H1 (cell line): ENCODE measurements around the gene UBE2D2. TPM values are rescaled to one million over a fixed set of nuclear protein-coding genes. Genes with fewer than 3 reads are reported as not detected.

Source experiments
- CTCF ChIA-PET: fragments of 300-600 bp; sonication (Branson Sonifier 250); formaldehyde crosslinking; loops from one replicate; lab custom pipeline; 2021; ENCODE audit not compliant: partially characterized antibody; lab: Charles Lee
- POLR2A ChIA-PET: fragments of 300-600 bp; sonication (Branson Sonifier 250); formaldehyde crosslinking; loops from one replicate; lab custom pipeline; 2021; ENCODE audit warnings: inconsistent platforms; ENCODE audit not compliant: partially characterized antibody; lab: Charles Lee
- DNase-seq, 2 experiments: peaks; one replicate each; pipeline versions ENCODE4 v3.0.0 to v3.0.0-alpha.2; 2010 to 2022; ENCODE audit warnings: low spot score in 2 of 2, low read depth in 1 of 2, mixed read lengths in 1 of 2
- FAIRE-seq: peaks from 2 replicates; lab custom pipeline; 2011; peaks lifted over from hg19 to GRCh38; lab: Jason Lieb, UNC
- H2AFZ ChIP-seq: 2 replicates; pipeline ENCODE4 v1.8.1; 2012; ENCODE audit warnings: low read length, inconsistent platforms
- H2AK5ac ChIP-seq: 2 replicates; pipeline ENCODE4 v1.6.1; 2013; ENCODE audit warnings: low read depth, low read length
- H2BK120ac ChIP-seq: replicated peaks from 2 replicates; pipeline ENCODE3; 2013; ENCODE audit warnings: low read depth, low read length, inconsistent platforms
- H2BK12ac ChIP-seq: 2 replicates; pipeline ENCODE4 v1.6.1; 2013; ENCODE audit warnings: low read depth, low read length
- H2BK15ac ChIP-seq: 2 replicates; pipeline ENCODE4 v1.6.1; 2013; ENCODE audit warnings: low read length
- H2BK20ac ChIP-seq: 2 replicates; pipeline ENCODE4 v1.6.1; 2013; ENCODE audit warnings: low read length
- H2BK5ac ChIP-seq: 2 replicates; pipeline ENCODE4 v1.6.1; 2013; ENCODE audit warnings: low read depth, low read length
- H3K14ac ChIP-seq: 2 replicates; pipeline ENCODE4 v1.6.1; 2013; ENCODE audit warnings: inconsistent platforms; ENCODE audit not compliant: insufficient read length
- H3K18ac ChIP-seq: 2 replicates; pipeline ENCODE4 v1.6.1; 2013; ENCODE audit warnings: low read length; ENCODE audit errors: extremely low read depth
- H3K23ac ChIP-seq: 2 replicates; pipeline ENCODE4 v1.6.1; 2013; ENCODE audit warnings: inconsistent platforms; ENCODE audit not compliant: insufficient read length
- H3K23me2 ChIP-seq: 2 replicates; pipeline ENCODE4 v1.6.1; 2013; ENCODE audit warnings: low read depth, low read length
- H3K27ac ChIP-seq: 2 replicates; pipeline ENCODE4 v1.6.1; 2011; ENCODE audit warnings: low read depth, low read length, inconsistent platforms
- H3K27me3 ChIP-seq, 4 experiments: replicated peaks in 1 of 4; 1 replicate in 1 of 4; 2 replicates in 3 of 4; pipeline versions ENCODE4 v1.6.1 to v1.8.1; 2011 to 2013; ENCODE audit warnings: low read length in 3 of 4, mild to moderate bottlenecking in 3 of 4, inconsistent platforms in 2 of 4, mixed read lengths in 2 of 4, moderate library complexity in 1 of 4; ENCODE audit not compliant: control insufficient read depth in 3 of 4, insufficient read depth in 3 of 4; ENCODE audit errors: extremely low read depth in 1 of 4
- H3K36me3 ChIP-seq, 4 experiments: 2 replicates each; pipeline versions ENCODE4 v1.6.1 to v1.8.1; 2011 to 2013; ENCODE audit warnings: mild to moderate bottlenecking in 4 of 4, low read length in 3 of 4, moderate library complexity in 2 of 4, control low read depth in 1 of 4, inconsistent platforms in 1 of 4; ENCODE audit not compliant: insufficient read depth in 4 of 4, control insufficient read depth in 2 of 4
- H3K4ac ChIP-seq: replicated peaks from 2 replicates; pipeline ENCODE3; 2013; ENCODE audit warnings: low read length, low read depth, mixed read lengths, inconsistent platforms; ENCODE audit not compliant: insufficient read length
- H3K4me1 ChIP-seq, 4 experiments: replicated peaks in 1 of 4; 1 replicate in 1 of 4; 2 replicates in 3 of 4; pipeline versions ENCODE4 v1.6.1 to v1.8.1; 2011 to 2013; ENCODE audit warnings: low read length in 3 of 4, inconsistent platforms in 2 of 4, mixed read lengths in 1 of 4; ENCODE audit not compliant: insufficient read depth in 4 of 4, control insufficient read depth in 3 of 4
- H3K4me2 ChIP-seq, 2 experiments: 2 replicates each; pipeline versions ENCODE4 v1.6.1 to v1.8.1; 2011 to 2013; ENCODE audit warnings: low read depth in 2 of 2, low read length in 2 of 2, control low read depth in 1 of 2, inconsistent platforms in 1 of 2, mild to moderate bottlenecking in 1 of 2; ENCODE audit not compliant: insufficient read depth in 1 of 2
- H3K4me3 ChIP-seq, 4 experiments: fragments of 200-600, 300-600 bp in 1 of 4; sonication (generic), shearing (Covaris generic), sonication (Bioruptor Twin) in 1 of 4; 2 replicates each; pipeline versions ENCODE4 v1.5.1 to v1.8.1; 2011 to 2016; ENCODE audit warnings: low read length in 4 of 4, low read depth in 3 of 4, control low read depth in 2 of 4, inconsistent platforms in 2 of 4, mild to moderate bottlenecking in 2 of 4, mixed read lengths in 1 of 4, moderate library complexity in 1 of 4; ENCODE audit not compliant: insufficient read depth in 2 of 4; ENCODE audit errors: extremely low read depth in 1 of 4
- H3K56ac ChIP-seq: replicated peaks from 2 replicates; pipeline ENCODE3; 2013; ENCODE audit warnings: low read depth, mild to moderate bottlenecking, mixed read lengths, low read length, inconsistent platforms; ENCODE audit not compliant: insufficient read length
- H3K79me1 ChIP-seq: 2 replicates; pipeline ENCODE4 v1.6.1; 2013; ENCODE audit warnings: low read depth, low read length, control low read depth
- H3K79me2 ChIP-seq, 2 experiments: 2 replicates each; pipeline versions ENCODE4 v1.6.1 to v1.8.1; 2012 to 2013; ENCODE audit warnings: low read length in 2 of 2, mild to moderate bottlenecking in 2 of 2, inconsistent platforms in 1 of 2; ENCODE audit not compliant: insufficient read depth in 2 of 2, control insufficient read depth in 1 of 2
- H3K9ac ChIP-seq, 4 experiments: replicated peaks in 1 of 4; 1 replicate in 1 of 4; 2 replicates in 3 of 4; pipeline versions ENCODE4 v1.6.1 to v1.8.1; 2011 to 2013; ENCODE audit warnings: low read depth in 3 of 4, low read length in 3 of 4, control low read depth in 2 of 4, mild to moderate bottlenecking in 2 of 4, moderate library complexity in 2 of 4, inconsistent platforms in 1 of 4; ENCODE audit errors: extremely low read depth in 1 of 4
- H3K9me3 ChIP-seq, 2 experiments: 2 replicates each; pipeline versions ENCODE4 v1.6.1 to v1.8.1; 2012 to 2013; ENCODE audit warnings: mild to moderate bottlenecking in 2 of 2, moderate library complexity in 2 of 2, control low read depth in 1 of 2, inconsistent platforms in 1 of 2, low read depth in 1 of 2, low read length in 1 of 2, mixed read lengths in 1 of 2; ENCODE audit not compliant: insufficient read depth in 2 of 2
- H4K20me1 ChIP-seq, 2 experiments: replicated peaks in 1 of 2; 2 replicates each; pipeline versions ENCODE3 to v1.8.1; 2011 to 2013; ENCODE audit warnings: inconsistent platforms in 2 of 2, low read length in 2 of 2, mild to moderate bottlenecking in 1 of 2; ENCODE audit not compliant: insufficient read depth in 2 of 2, control insufficient read depth in 1 of 2
- H4K5ac ChIP-seq: 2 replicates; pipeline ENCODE4 v1.6.1; 2013; ENCODE audit warnings: low read length, low read depth, mixed read lengths, inconsistent platforms; ENCODE audit not compliant: insufficient read length
- H4K8ac ChIP-seq: 2 replicates; pipeline ENCODE4 v1.8.0; 2013; ENCODE audit warnings: mild to moderate bottlenecking, moderate library complexity, low read length, inconsistent platforms; ENCODE audit not compliant: insufficient read depth; ENCODE audit errors: extremely low read depth
- H4K91ac ChIP-seq: replicated peaks from 2 replicates; pipeline ENCODE3; 2013; ENCODE audit warnings: low read length, mixed read lengths, inconsistent platforms; ENCODE audit not compliant: insufficient read length
- CTBP2 ChIP-seq: IDR thresholded peaks from 2 replicates; pipeline ENCODE4 v1.7.0; 2011; ENCODE audit warnings: borderline replicate concordance, mild to moderate bottlenecking, moderate library complexity, mixed read lengths, low read length; ENCODE audit not compliant: insufficient read depth, insufficient read length
- EZH2 ChIP-seq: fragments of 200-600 bp; sonication (generic); IDR thresholded peaks from 2 replicates; pipeline ENCODE4 v1.7.1; 2012; ENCODE audit warnings: low read depth, mild to moderate bottlenecking, moderate library complexity, low read length, inconsistent platforms; ENCODE audit not compliant: severe bottlenecking
- RFX5 ChIP-seq: IDR thresholded peaks from 2 replicates; pipeline ENCODE4 v1.6.1; 2011; ENCODE audit warnings: low read depth, low read length, improper control_type of control experiment, borderline replicate concordance
- USF2 ChIP-seq: IDR thresholded peaks from 2 replicates; pipeline ENCODE4 v1.6.1; 2011; ENCODE audit warnings: low read length, improper control_type of control experiment
- WGBS, 2 experiments: shearing (Covaris generic) in 1 of 2; methylation state at CpG; one replicate each; pipeline versions ENCODE4 v1.1.6 to v1.1.7; 2013 to 2015; ENCODE audit warnings: low lambda C conversion rate in 2 of 2, mixed read lengths in 2 of 2, inconsistent platforms in 1 of 2, low coverage in 1 of 2, missing lambda C conversion rate in 1 of 2; ENCODE audit not compliant: insufficient replicate concordance in 2 of 2, insufficient coverage in 1 of 2, insufficient read length in 1 of 2; ENCODE audit errors: extremely low coverage in 1 of 2, missing lambda C conversion rate in 1 of 2; 5-methylcytosine and 5-hydroxymethylcytosine counted together
- polyA plus RNA-seq, 7 experiments: library from polyadenylated mRNA; depleted of rRNA in 3 of 7; stranded (reverse) in 5 of 7; unstranded in 2 of 7; fragments of >200 nt in 5 of 7; fragments of 200-250 nt in 2 of 7; gene quantifications; 1 replicate in 5 of 7; 2 replicates in 1 of 7; 4 replicates in 1 of 7; pipeline versions ENCODE4 v1.2.1 to v1.2.3, GENCODE V29; 2011 to 2013; ENCODE audit warnings: missing spikeins in 2 of 7, mixed read lengths in 2 of 7
- total RNA-seq: library from RNA; stranded (reverse); fragmentation: NEBNext Ultra II Directional; extraction: Animal tissue kit (Norgen Biotek cat#: 25700); gene quantifications from 2 replicates; pipeline ENCODE4 v1.2.1, GENCODE V29; 2021

The UBE2D2 gene
- total and polyA plus RNA-seq, 2 of the 8 experiments (the other 6 are each of a cell fraction or from before 2014, with no cell fraction given) = 66.9 to 203 TPM

- Histone ChIP-seq H2AFZ (no peak overlapping the region), H3K14ac (no peak overlapping the region), H2BK20ac (no peak overlapping the region), H3K79me2 (peaks cover 0 to 8% of the 10 kb centered on the region in 2 experiments; a peak in 1 of 4 replicates), H2BK5ac (peak overlapping the region; percentile 24; the same call in 1 of the 2 replicates), H2BK15ac (peak overlapping the region; percentile 84; the same call in 1 of the 2 replicates), H4K20me1 (peaks cover 0 to 3% of the 10 kb centered on the region in 2 experiments), H3K56ac (no peak overlapping the region), H4K91ac (no peak overlapping the region), H3K27me3 (peaks cover 3 to 30% (median 22%) of the 10 kb centered on the region in 4 experiments), H3K9me3 (no peaks in the 10 kb centered on the region), H3K23me2 (peaks cover 12% of the 10 kb centered on the region; the same call in 1 of the 2 replicates), H3K4me2 (no peak overlapping the region), H3K36me3 (no peaks in the 10 kb centered on the region), H3K79me1 (no peaks in the 10 kb centered on the region), H3K23ac (no peak overlapping the region), H2BK12ac (peak overlapping the region; percentile 27; the same call in 1 of the 2 replicates), H2AK5ac (no peak overlapping the region), H3K4me3 (no peak overlapping the region), H3K18ac (no peak overlapping the region), H4K8ac (no peak overlapping the region; the same call in 1 of the 2 replicates), H3K9ac (no peak overlapping the region), H4K5ac (no peak overlapping the region), H3K4ac (peak overlapping the region; percentile 19), H3K27ac (no peak overlapping the region), H3K4me1 (peaks cover 12 to 46% (median 36%) of the 10 kb centered on the region in 4 experiments), H2BK120ac (no peak overlapping the region)
- TF ChIP-seq EZH2 (no peak), USF2 (no peak), RFX5 (no peak), CTBP2 (no peak)
- 95% methylated on average over 3 of the region's 3 CpGs; no CpG with 5 or more reads in 1 of the 2 experiments for WGBS, 2 experiments
- CTCF ChIA-PET = interaction anchor here (0.8 to 20.3 kb wide), 10 partner anchors 9 to 243 kb away, joined by 3 to 385 read pairs (median 5); no protein-coding TSS in a partner anchor
- no peak for DNase-seq
- POLR2A ChIA-PET = interaction anchor here (0.9 to 14.7 kb wide), 7 partner anchors 8 to 121 kb away, joined by 3 to 212 read pairs (median 5); no protein-coding TSS in a partner anchor
- FAIRE-seq = no peak
Observed at GRCh38 chr5:139644646-139645429, 83.7 kb downstream of the UBE2D2 start.
